GM19023 (cell line): Measurements from ENCODE around the gene FLYWCH2.
"Not testable (repeated sequence)": the region's sequence is repeated elsewhere in the genome, so short reads cannot be mapped to it uniquely, and the experiment has no call there.

Experiments used
- ATAC-seq: cut with Tn5 transposase; IDR thresholded peaks from one replicate; pipeline ENCODE4 v1.9.1; 2021; ENCODE audit warnings: mild to moderate bottlenecking, moderate library complexity; ENCODE audit not compliant: unreplicated experiment

The FLYWCH2 gene

GRCh38 chr16:2937170-2937569 is 54.2 kb downstream of the FLYWCH2 start:
- no peak for ATAC-seq

- ATAC-seq = no peak
Measured at GRCh38 chr16:2938206-2938605, 55.2 kb downstream of the FLYWCH2 start.

GRCh38 chr16:2939968-2940367 is 57.0 kb downstream of the FLYWCH2 start:
- ATAC-seq = no peak

GRCh38 chr16:2942045-2942444 is 59.0 kb downstream of the FLYWCH2 start:
- no peak for ATAC-seq

GRCh38 chr16:2943716-2944115 is 60.7 kb downstream of the FLYWCH2 start:
- ATAC-seq = not testable (repeated sequence)

GRCh38 chr16:2946649-2947048 is 63.6 kb downstream of the FLYWCH2 start:
- no peak for ATAC-seq
